IPS DF 19.7 (cell line): ENCODE data around the gene ACOXL.
"Not testable (repeated sequence)": the region's sequence is repeated elsewhere in the genome, so short reads cannot be mapped to it uniquely, and the experiment has no call there.

Experiments
- DNase-seq: peaks from one replicate; pipeline ENCODE4 v3.0.0-alpha.2; 2013; ENCODE audit warnings: low read depth, low spot score

ACOXL gene

DNA sequence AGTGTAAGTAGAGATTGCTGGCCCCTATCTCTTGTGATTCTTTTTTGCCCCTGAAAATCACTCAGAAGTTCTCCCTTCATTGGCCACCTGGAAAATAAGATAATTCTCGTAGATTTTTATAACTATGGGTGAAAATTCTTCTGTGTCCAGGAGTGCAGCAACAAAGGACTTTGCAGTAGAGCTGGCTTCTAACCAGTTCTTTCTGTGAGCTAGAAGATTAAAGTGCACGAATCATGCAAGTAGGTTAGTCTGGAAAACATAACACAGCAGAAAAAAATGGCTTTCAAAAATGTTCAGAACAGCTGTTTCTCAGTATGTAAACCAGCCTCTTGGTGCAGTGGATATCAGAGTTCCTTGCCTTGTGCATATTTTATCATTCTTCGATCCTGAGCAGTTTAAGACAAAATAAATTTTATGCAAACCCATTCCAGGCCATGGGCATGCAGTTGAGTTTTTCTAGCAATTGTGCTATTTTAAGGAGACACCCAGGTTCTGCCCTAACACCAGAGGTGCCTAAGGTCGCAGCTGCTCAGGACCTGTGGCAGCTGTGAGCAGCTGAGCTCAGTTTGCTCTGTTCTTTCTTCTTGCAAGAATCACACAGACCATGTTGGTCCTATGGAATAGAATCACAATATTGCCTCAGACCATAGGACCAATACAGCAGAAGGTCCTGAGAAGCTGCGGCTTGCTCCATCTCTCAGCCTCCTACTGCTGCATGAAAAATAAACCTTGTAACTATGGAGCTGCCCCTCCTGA, 307.4 kb downstream of the ACOXL start:
- no peak for DNase-seq

GRCh38 chr2:111041398-111042202, 309.2 kb downstream of the ACOXL start:
- no peak for DNase-seq

GRCh38 chr2:111042261-111042660, 309.9 kb downstream of the ACOXL start:
- no peak for DNase-seq

- no peak for DNase-seq
Measured at GRCh38 chr2:111042772-111043771, 310.7 kb downstream of the ACOXL start.

DNA sequence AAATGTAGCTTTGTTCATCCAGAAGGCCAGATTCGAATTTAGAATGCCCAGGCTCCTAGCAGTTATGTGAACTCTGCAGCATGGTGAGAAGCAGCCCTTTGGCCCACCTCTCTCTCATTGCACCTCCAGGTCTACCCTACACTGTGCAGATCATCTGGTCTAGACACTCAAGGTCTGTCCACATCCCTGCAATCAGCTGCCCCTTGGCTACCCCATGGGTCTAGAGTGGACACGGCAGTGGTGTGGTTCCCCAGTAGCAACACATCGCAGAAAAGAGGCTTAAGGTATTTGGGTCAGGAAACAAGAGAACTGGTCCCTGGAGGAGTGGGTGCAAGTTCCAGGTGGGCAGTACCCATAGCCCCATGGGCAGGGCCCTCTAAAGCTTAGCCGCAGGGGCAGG, 311.7 kb downstream of the ACOXL start:
- DNase-seq, result no peak

- DNase-seq, result not testable (repeated sequence)
Measured at GRCh38 chr2:111045236-111045635, 312.9 kb downstream of the ACOXL start.

DNA sequence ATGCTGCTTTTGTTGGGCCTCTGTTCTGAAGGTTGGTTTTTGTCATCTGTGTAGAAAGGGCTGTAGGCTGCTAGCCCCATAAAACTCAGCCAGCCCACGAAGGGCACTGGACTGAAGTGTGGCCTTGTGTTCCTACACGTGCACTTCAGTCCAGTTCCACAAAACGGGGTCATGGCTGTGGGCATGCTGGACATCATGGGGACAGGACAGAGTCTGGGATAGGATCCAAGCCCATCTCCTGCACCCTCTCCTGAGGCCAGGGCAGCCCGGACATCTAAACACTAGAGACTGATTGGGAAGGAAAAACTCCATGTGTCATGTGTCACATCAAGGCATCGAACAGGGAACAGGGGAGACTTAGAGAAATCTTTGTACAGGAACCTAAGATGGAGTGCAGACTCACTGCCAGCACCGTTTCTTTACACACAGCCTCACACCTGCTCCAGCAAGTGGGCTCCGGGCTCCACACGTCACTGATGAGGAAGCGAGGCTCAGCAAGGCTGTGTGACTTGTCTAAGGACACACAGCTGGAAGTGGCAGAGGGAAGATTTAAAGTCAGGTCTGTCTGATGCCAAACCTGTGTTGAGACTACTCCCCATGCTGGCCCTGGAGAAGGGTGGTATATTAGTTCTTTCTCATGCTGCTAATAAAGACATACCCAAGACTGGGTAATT, 313.5 kb downstream of the ACOXL start:
- no peak for DNase-seq

DNA sequence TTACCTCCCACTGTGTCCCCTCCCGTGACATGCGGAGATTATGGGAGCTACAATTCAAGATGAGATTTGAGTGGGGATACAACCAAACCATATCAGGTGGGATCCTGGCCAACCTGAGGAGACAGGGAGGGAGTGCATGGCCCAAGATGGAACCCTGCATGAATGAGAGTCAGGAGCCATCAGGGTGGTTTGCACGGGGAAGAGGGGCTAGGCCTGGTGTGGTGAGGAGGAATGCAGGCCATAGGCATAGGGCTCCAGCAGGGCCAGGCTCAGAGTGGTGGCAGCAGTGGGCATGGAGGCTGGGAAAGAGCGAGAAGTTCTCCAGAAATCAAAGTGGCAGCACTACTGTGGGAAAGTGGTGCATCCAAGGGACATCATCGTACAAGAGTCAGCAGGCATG, 314.3 kb downstream of the ACOXL start:
- DNase-seq, result no peak

- DNase-seq, result no peak
Measured at GRCh38 chr2:111048856-111049768, 316.7 kb downstream of the ACOXL start.

GRCh38 chr2:111049792-111050640, 317.6 kb downstream of the ACOXL start:
- DNase-seq, result no peak

DNA sequence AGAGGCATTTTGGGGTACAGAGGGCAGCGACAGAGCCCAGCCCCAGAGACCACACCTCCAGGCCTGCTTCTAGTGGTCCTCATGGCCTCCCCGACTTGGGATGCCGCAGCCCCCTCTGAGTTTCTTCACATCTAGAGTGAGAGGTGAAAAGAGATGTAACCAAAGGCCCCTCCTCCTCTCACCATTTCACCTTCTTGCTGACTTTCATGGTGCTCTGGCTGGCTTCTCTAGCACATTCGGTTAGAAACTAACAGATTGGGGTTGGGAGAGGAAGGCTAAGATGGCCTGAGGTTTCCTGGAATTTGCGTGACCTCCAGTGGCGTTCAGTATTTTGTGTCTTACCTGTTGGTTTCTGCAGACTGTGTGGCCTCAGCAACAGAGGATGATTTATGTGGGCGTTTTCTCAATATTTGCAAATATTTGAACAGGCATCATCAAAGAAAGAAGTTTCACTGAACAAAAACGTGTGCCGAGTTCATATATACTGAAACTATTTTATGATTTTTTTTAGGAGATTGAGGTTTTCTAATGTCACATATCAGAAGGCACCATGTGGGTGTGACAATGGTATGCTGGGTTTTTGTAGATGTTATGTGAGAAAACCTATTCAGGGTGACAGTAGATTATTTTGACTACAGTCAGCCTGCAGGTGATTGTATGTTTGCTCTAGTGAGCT, 318.5 kb downstream of the ACOXL start:
- DNase-seq, result no peak

- no peak for DNase-seq
Measured at GRCh38 chr2:111052621-111053020, 320.2 kb downstream of the ACOXL start.

DNA sequence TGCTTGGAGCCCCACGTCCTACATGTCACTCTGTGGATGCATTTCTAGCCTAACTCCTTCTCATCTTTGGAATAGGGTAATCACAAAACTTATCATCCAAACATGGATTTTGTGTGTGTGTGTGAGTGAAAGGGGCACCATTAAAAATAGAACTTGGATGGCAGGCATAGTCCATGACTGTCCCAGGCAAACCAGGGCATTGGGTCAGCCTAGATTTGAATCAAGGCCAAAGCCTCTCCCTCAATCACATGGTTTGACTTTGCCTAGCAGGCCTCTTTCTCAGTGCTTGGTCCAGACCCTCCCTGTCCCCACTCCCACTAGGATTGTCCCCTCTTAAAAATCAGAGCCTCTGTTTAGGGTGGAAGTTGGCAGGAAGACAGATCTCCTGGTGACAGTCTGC, 320.9 kb downstream of the ACOXL start:
- DNase-seq, result no peak

DNA sequence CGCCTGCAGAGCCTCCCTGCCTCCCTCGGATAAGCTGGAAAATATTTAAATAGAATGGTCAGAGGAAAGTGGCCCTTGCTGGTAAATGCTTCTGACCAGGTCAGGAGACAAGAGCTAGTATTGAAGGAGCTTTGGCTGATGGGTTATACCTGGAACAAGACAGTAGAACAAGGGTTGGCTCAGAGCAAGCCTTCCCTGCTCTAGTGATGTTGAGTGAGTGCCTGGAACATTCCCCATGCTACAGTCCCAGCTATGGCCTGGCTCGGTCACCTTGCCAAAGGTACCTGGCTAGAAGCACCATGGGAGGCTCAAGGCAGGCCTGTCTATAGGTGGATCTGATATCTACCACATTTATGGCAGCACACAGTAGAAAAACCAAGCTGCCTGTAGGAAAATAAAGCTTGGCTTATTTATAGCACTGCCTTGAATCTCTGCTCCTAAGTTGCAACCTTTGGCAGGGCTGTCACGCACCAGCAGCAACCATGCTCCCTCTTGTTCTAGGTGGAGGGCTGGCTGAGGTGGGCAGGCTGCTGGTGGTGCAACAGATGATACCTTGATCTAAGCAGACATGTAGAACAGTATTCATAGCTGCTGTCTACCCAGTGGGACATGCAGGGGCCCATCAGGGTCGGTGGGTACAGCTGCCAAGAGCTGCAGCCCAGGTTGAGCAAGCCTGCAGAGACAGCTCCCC, 321.6 kb downstream of the ACOXL start:
- no peak for DNase-seq

DNA sequence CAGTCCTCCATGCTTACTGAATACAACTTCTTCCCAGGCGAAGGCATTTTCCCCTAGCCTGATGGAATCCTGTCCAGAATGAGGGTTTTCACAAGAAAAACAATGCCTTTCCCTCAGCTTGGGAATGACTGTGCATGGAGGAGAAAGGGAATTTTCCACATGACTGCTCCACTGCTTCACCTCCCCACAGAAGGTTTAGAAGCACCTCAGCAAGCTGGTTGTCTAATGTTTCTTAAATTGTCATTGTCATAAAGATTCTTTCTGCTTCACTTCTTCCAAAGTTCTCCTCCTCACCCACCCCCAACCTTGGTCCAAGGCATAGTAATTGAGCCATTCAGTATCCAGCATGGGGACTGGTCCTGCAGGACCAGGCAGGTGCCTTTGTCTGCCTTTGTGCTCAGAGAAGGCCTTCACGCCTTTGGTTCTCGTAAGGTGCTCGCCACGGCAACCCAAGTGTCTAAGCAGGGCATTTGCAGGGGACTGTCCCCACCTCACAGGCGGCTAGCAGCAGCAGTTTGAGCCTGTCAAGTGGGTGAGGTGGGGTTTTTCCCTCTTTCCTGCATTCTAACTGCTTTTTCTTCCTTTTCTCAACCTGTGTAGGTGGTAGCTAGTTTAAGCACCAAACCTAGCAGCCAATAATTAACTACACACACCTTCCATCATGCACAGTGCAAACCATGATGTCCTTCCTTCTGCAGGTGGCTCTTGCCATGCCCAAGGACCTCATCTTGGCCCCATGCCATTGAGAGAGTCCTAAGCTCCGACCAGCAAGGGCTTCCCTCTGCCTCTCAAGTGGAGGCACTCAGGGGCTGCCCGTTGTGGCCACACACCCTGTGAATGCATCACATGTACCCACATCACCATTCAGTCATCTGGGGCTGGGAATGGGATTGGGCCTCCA, 322.7 kb downstream of the ACOXL start:
- DNase-seq, result no peak

DNA sequence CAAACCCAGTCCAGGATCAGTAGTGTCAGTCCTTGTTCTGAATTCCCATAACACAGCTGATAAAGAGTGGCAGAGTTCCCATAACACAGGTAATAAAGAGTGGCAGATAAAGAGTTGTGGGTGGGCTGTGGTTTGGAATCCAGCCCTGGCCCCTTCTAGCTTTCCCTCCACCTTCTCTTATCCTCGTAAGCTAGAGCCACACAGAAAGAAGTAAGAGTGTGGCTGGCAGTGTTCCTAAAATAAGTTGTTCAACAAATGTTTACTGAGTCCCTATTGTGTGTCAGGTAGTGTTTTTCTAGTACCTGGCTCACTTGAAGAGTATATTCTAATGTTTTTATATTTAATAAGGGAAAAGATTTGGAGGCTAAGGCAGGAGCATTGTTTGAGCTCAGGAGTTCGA, 323.4 kb downstream of the ACOXL start:
- no peak for DNase-seq

- no peak for DNase-seq
Measured at GRCh38 chr2:111057045-111057444, 324.7 kb downstream of the ACOXL start.
